ENCODE results near the gene RASSF10. TPM values are rescaled to one million over a fixed set of nuclear protein-coding genes. Genes with fewer than 3 reads are reported as not detected.

The RASSF10 gene
- total RNA-seq, 1 experiment from 2014 or later = 3.2 TPM

GRCh38 chr11:13008625-13009475 lies at the start of gene RASSF10 (continued):
- TF ChIP-seq ZNF416 (CRISPR knock-in tag; IDR thresholded peaks at IDR 0.05) (no peak; the same call in 1 of the 2 replicates), NFE2L1 (CRISPR knock-in tag; IDR thresholded peaks at IDR 0.05) (peak; percentile 89; the same call in 1 of the 2 replicates), SMAD4 (CRISPR knock-in tag; IDR thresholded peaks at IDR 0.05) (no peak), GRHL2 (CRISPR knock-in tag; IDR thresholded peaks at IDR 0.05; ENCODE audit: insufficient replicate concordance, severe bottlenecking) (no peak), E2F5 (CRISPR knock-in tag; IDR thresholded peaks at IDR 0.05) (peak; percentile 65), ETV6 (CRISPR knock-in tag; IDR thresholded peaks at IDR 0.05) (peak; percentile 36; the same call in 1 of the 2 replicates), NFYB (CRISPR knock-in tag; conservative IDR thresholded peaks at IDR 0.05; ENCODE audit: low read depth) (peak; percentile 36; the same call in 1 of the 2 replicates), OVOL2 (CRISPR knock-in tag; IDR thresholded peaks at IDR 0.05; ENCODE audit: borderline replicate concordance) (no peak), CDX4 (CRISPR knock-in tag; IDR thresholded peaks at IDR 0.05; ENCODE audit: borderline replicate concordance) (no peak), CTCF (IDR thresholded peaks at IDR 0.05) (no peak), ZNF263 (CRISPR knock-in tag; IDR thresholded peaks at IDR 0.05; ENCODE audit: low read depth) (no peak), ZNF121 (CRISPR knock-in tag; IDR thresholded peaks at IDR 0.05) (no peak), ATF1 (CRISPR knock-in tag; IDR thresholded peaks at IDR 0.05) (no peak), EMX1 (CRISPR knock-in tag; IDR thresholded peaks at IDR 0.05) (no peak), ZNF138 (CRISPR knock-in tag; conservative IDR thresholded peaks at IDR 0.05) (peak; percentile 75; the same call in 1 of the 2 replicates), PREB (CRISPR knock-in tag; IDR thresholded peaks at IDR 0.05; ENCODE audit: borderline replicate concordance) (no peak), HMGXB4 (CRISPR knock-in tag; IDR thresholded peaks at IDR 0.05) (no peak), TP53 (CRISPR knock-in tag; IDR thresholded peaks at IDR 0.05) (peak; percentile 71; the same call in 1 of the 2 replicates), TEAD4 (CRISPR knock-in tag; IDR thresholded peaks at IDR 0.05) (no peak; the same call in 1 of the 2 replicates), ZMAT4 (CRISPR knock-in tag; IDR thresholded peaks at IDR 0.05) (no peak), NR2C2 (CRISPR knock-in tag; IDR thresholded peaks at IDR 0.05) (0 out of 2 replicates have a peak, but pooled peaks have one; percentile 44), ZNF671 (CRISPR knock-in tag; IDR thresholded peaks at IDR 0.05) (no peak), MAX (CRISPR knock-in tag; IDR thresholded peaks at IDR 0.05) (peak; percentile 45; the same call in 1 of the 2 replicates), ZNF317 (CRISPR knock-in tag; IDR thresholded peaks at IDR 0.05; ENCODE audit: borderline replicate concordance, low read depth) (0 out of 2 replicates have a peak, but pooled peaks have one; percentile 17), IRF2 (CRISPR knock-in tag; IDR thresholded peaks at IDR 0.05; ENCODE audit: borderline replicate concordance, low read depth) (no peak), ATF3 (CRISPR knock-in tag; conservative IDR thresholded peaks at IDR 0.05) (no peak; the same call in 1 of the 2 replicates), HMGA2 (CRISPR knock-in tag; IDR thresholded peaks at IDR 0.05) (no peak), JAZF1 (CRISPR knock-in tag; IDR thresholded peaks at IDR 0.05) (no peak), FOXK1 (CRISPR knock-in tag; IDR thresholded peaks at IDR 0.05) (peak; percentile 81), NR1H2 (CRISPR knock-in tag; IDR thresholded peaks at IDR 0.05) (no peak), GABPB1 (CRISPR knock-in tag; IDR thresholded peaks at IDR 0.05) (no peak), MLX (CRISPR knock-in tag; IDR thresholded peaks at IDR 0.05) (no peak)
